H1 (cell line): ENCODE results near the gene SBNO2. TPM values are rescaled to one million over a fixed set of nuclear protein-coding genes. Genes with fewer than 3 reads are reported as not detected.

Experiments
- ASH2L ChIP-seq: fragments of 200-600, 300-600 bp; sonication (generic); IDR thresholded peaks from one replicate; pipeline ENCODE4 v1.7.1; 2017; ENCODE audit warnings: low read length
- CREB1 ChIP-seq: IDR thresholded peaks from 2 replicates; pipeline ENCODE4 v1.6.1; 2012; ENCODE audit warnings: inconsistent platforms
- EP300 ChIP-seq, 2 experiments: IDR thresholded peaks; 1 replicate in 1 of 2; 2 replicates in 1 of 2; pipeline ENCODE4 v1.6.1; 2011 to 2012; ENCODE audit warnings: low read depth in 2 of 2, low read length in 2 of 2, mild to moderate bottlenecking in 2 of 2, borderline replicate concordance in 1 of 2, inconsistent platforms in 1 of 2, moderate library complexity in 1 of 2
- EZH2 ChIP-seq: fragments of 200-600 bp; sonication (generic); IDR thresholded peaks from 2 replicates; pipeline ENCODE4 v1.7.1; 2012; ENCODE audit warnings: low read depth, mild to moderate bottlenecking, moderate library complexity, low read length, inconsistent platforms; ENCODE audit not compliant: severe bottlenecking
- MAFK ChIP-seq: IDR thresholded peaks from 2 replicates; pipeline ENCODE4 v1.6.1; 2012; ENCODE audit warnings: low read depth, mild to moderate bottlenecking, improper control_type of control experiment, low read length
- polyA plus RNA-seq, 7 experiments: library from polyadenylated mRNA; depleted of rRNA in 3 of 7; stranded (reverse) in 5 of 7; unstranded in 2 of 7; fragments of >200 nt in 5 of 7; fragments of 200-250 nt in 2 of 7; gene quantifications; 1 replicate in 5 of 7; 2 replicates in 1 of 7; 4 replicates in 1 of 7; pipeline versions ENCODE4 v1.2.1 to v1.2.3, GENCODE V29; 2011 to 2013; ENCODE audit warnings: missing spikeins in 2 of 7, mixed read lengths in 2 of 7
- total RNA-seq: library from RNA; stranded (reverse); fragmentation: NEBNext Ultra II Directional; extraction: Animal tissue kit (Norgen Biotek cat#: 25700); gene quantifications from 2 replicates; pipeline ENCODE4 v1.2.1, GENCODE V29; 2021
- TF ChIP-seq, protein P1 (sequence below): IDR thresholded peaks from 2 replicates; pipeline ENCODE4 v1.6.1; 2012; ENCODE audit warnings: inconsistent platforms

The SBNO2 gene
- total and polyA plus RNA-seq, 2 of the 8 experiments (the other 6 are each of a cell fraction or from before 2014, with no cell fraction given), result 12.2 to 31.4 TPM

DNA sequence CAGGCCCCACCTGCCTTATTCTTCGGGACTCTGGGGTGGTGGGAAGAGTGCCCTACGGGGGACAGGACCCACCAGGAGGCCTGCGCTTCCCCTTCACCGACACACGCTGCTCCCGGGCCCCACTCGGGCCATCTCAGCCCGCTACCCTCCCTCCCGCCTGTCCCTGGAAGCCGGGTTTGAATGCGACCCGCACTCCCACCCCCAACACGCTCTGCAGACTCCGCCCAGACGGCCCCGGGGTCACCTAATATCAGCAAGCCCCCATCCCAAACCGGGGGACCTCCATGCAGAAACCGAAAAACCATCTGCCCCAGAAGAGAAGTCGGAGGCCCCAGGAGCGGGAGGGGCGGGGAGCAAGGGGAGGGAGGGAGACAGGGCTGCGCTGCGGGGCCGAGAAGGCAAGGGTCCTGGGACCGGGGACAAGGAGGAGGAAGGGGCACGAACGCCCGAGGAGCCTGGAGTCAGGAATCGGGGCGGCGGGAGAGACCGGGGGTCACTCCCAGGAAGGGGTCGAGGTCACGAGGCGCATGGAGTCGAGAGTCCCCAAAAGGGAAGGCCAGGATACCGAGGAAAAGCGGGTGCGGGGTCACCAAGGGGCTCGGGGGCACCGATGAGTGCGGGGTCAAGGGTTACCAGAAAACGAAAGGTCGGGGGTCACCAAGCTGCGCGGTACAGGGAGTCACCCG, 766 bp downstream of the SBNO2 start (continued):
- TF ChIP-seq EZH2 (no peak), EP300 (IDR thresholded peaks at IDR 0.05; ENCODE audit: borderline replicate concordance in 1 of 2, low read depth in 2 of 2, low read length in 2 of 2) (no peak), ASH2L (peak; percentile 50), MAFK (no peak), CREB1 (no peak)
- TF ChIP-seq, protein P1, sequence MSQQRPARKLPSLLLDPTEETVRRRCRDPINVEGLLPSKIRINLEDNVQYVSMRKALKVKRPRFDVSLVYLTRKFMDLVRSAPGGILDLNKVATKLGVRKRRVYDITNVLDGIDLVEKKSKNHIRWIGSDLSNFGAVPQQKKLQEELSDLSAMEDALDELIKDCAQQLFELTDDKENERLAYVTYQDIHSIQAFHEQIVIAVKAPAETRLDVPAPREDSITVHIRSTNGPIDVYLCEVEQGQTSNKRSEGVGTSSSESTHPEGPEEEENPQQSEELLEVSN, result no peak
